AG09319 (cell line): ENCODE data around the gene MUS81.
A peak's percentile ranks its signal among the peaks of the same experiment; 100 is the strongest.

Experiments used
- DNase-seq: peaks from one replicate; pipeline ENCODE4 v3.0.0-alpha.2; 2010; ENCODE audit warnings: low read depth; ENCODE audit errors: extremely low read depth
- CTCF ChIP-seq: IDR thresholded peaks from 2 replicates; pipeline ENCODE4 v1.5.1; 2011; ENCODE audit warnings: low read depth, mild to moderate bottlenecking, inconsistent platforms, low read length, moderate library complexity

The MUS81 gene

DNA sequence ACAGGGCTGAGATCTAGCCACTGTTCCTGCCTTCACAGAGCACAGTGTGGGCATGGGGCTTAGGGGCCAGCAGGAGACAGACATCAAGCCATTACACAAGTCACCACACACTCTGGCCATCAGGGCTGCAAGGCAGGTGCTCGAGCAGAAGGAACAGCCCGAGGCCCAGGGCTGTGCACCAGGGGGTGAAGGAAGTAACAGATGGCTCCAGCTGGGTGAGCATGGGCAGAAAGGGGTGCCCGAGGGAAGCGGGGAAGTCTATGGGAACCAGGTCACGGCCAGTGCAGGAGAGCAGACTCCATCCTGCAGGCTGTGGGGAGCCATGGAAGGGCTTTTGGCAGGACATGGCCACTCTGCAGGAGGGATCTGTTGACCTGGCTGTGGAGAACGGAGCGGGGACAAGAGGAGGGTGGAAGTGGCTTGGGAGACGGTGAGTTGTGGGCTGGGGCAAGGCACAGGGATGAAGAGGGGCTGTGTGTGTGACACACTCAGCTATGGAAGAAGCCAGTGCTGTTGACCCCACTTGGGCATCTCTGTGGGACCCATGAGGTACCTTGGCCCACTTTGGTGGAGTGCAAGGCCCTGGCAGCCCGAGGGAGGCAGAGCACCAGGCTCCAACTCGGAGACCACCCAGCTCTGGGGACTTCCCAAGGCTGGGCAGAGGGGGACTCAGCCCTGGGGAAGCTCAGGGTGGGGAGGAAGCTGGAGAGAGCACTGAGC, 55.0 kb downstream of the MUS81 start:
- no peak for DNase-seq
- no peak for TF ChIP-seq CTCF

DNA sequence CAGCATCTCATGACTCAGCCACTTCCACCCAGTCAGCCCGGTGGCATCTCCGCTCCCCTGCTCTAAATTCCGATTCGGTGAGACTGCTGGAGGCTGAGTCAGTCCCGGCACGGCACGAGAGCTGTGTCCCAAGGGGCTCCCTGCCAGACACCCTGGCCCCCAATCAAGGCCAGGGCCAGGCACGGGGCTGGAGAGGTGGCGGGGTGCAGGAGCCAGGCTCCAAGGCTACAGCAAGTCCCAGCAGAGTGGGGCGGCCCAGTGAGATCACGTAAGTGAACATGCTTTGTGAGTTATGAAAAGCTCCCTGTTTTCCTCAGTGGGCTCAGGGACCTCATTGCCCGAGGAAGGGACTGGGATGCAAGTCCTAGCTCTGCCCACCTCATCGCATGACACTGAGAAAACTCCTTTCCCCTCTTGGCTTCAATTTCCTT, 55.6 kb downstream of the MUS81 start:
- no peak for TF ChIP-seq CTCF
- DNase-seq: peak; percentile 94
